ENCODE measurements around the gene MSRB1.
"Not testable (repeated sequence)": the region's sequence is repeated elsewhere in the genome, so short reads cannot be mapped to it uniquely, and the experiment has no call there.

MSRB1 gene

GRCh38 chr16:1960665-1961630 lies 17.9 kb upstream of the MSRB1 start:
- no peak for DNase-seq

GRCh38 chr16:1959269-1960039 lies 16.5 kb upstream of the MSRB1 start, which contains the start of gene NDUFB10:
Gene NDUFB10, plus strand, starts transcription at chr16:1959538. Its CDS starts 87 bp downstream, at chr16:1959625.
- peak; percentile 37 for DNase-seq

DNA sequence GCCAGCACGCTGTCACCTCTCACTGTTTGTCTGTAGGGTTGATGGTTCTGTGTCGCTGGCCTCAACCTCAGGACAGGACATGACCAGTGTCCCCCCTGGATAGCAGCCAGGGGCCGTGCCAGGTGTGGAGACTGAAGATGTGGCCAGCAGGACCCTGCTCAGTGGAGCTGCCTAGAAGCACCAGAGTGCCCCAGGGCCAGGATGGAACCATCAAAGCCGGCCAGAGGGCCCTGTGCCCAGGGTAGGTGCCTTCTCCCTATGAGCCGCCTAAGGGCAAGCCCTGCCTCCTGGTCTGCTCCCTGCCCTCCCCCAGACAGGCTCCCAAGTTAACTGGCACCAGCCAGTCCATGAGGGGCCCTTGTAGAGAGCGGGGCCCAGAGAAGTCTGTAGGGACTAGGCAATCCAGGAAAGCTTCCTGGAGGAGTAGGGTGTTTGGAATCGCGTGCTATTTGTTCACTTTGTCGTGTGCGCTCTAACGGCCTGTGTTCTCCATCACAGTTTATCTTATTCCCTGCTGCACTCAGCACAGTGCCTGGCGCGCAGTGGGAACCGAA lies 15.8 kb upstream of the MSRB1 start:
- no peak for DNase-seq

DNA sequence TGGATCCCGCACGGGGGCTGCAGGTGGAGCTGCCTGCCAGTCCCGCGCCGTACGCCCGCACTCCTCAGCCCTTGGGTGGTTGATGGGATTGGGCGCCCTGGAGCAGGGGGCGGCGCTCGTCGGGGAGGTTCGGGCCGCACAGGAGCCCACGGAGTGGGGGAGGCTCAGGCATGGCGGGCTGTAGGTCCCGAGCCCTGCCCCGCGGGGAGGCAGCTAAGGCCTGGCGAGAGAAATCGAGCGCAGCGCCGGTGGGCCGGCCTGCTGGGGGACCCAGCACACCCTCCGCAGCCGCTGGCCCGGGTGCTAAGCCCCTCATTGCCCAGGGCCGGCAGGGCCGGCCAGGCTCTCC lies 15.1 kb upstream of the MSRB1 start:
- DNase-seq = not testable (repeated sequence)

- DNase-seq = not testable (repeated sequence)
Observed at GRCh38 chr16:1957434-1958142, 14.6 kb upstream of the MSRB1 start.

- no peak for DNase-seq
Observed at GRCh38 chr16:1953734-1954133, 10.7 kb upstream of the MSRB1 start.

DNA sequence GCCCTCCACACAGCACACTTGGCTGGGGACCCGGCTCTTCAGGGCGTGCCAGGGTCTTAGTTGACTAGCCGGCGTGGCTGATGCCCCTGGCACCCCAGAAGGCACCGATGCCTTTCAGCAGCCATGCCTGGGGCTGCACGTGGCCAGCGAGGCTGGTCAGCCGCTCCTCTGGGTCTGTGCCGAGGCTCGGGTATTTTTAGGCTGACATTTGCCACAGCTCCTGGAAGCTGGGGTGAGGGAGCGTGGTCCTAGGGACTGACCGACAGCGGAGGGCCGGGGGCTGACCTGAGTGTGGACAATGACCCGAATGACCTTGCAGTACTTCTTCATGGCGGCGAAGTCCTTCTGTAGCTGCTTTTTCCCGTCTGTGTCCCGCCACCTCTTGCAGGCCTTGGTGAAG lies 7.6 kb upstream of the MSRB1 start:
- no peak for DNase-seq

DNA sequence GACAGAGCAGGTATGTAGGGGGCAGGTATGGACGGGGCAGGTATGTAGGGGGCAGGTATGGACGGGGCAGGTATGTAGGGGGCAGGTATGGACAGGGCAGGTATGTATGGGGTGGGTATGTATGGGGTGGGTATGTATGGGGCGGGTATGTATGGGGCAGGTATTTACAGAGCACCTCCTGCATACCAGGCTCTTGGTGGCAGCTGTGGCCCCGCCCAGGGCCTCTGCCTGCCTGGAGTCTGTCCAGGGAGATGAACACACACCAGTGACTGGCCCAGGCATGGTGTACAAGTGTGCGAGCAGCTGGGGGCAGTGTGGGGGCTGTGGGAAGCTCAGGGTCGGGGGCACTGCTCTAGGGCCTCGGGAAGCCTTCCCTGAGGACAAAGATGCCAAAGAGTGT lies 7.0 kb upstream of the MSRB1 start:
- no peak for DNase-seq

DNA sequence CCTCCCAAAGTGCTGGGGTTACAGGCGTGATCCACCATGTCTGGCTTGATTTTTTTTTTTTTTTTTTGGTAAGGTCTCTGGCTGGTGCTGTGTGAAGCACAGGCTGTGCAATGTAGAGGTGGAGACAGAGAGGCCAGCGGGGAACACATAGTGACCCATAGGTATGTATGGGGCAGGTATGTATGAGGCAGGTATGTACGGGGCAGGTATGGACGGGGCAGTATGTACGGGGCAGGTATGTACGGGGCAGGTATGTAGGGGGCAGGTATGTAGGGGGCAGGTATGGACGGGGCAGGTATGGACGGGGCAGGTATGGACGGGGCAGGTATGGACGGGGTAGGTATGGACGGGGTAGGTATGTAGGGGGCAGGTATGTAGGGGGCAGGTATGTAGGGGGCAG lies 6.5 kb upstream of the MSRB1 start:
- no peak for DNase-seq

DNA sequence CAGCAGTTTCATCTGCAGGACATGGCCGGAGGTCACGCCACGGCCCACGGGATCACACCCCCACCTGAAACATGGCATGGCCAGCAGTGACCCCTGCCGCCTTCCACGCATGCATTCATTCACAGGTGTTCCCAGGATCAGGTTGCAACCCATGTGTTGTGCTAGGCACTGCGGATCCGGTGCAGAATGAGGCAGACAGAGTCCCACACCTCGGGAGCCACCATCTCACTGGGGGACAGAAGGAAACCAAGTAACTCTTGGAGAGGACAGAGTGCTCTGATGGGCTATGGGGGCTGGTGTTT lies 4.3 kb upstream of the MSRB1 start:
- DNase-seq = no peak

DNA sequence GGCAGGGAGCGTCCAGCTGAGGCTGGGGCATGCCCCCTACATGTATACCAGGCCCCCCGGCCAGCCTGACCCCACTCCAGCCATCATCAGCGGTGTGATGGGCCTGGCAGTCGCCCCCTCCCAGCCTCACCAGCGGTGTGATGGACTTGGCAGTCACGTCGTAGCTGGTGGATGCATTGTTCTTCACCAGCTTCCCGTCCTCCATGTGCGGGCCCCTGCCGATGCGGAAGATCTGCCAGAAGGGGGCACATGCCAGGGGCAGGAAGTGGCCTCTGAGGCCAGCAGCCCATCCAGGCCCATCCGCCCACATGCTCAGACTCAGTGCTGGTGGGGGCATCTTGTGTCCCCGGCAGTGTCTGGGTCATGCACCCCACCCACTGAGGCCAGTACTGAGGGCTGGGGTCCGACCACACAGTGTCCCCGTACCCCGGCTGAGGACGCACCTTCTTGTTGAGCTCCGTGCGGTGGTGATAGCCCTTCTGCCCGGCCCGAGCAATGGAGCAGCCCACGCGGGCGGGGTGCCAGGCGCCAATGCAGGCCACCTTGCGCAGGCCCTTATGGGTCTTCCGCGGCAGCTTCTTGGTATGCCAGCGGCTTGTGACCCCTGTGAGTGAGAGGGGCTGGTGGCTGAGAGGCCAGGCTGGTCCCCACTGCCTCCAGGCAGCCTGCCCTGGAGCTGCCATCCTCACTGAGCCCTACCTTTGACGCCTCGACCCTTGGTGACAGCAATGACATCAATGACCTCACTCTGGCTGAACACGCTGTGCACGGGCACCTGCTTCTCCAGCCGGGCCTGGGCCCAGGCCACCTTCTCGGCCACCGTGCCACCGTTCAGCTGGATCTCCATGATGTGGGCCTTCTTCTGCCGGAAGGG lies 3.7 kb upstream of the MSRB1 start:
- no peak for DNase-seq

GRCh38 chr16:1945559-1946391 lies 2.8 kb upstream of the MSRB1 start:
- no peak for DNase-seq

GRCh38 chr16:1944612-1945199 lies 1.7 kb upstream of the MSRB1 start:
- DNase-seq = no peak

GRCh38 chr16:1942047-1942809 lies 771 bp downstream of the MSRB1 start:
- no peak for DNase-seq

DNA sequence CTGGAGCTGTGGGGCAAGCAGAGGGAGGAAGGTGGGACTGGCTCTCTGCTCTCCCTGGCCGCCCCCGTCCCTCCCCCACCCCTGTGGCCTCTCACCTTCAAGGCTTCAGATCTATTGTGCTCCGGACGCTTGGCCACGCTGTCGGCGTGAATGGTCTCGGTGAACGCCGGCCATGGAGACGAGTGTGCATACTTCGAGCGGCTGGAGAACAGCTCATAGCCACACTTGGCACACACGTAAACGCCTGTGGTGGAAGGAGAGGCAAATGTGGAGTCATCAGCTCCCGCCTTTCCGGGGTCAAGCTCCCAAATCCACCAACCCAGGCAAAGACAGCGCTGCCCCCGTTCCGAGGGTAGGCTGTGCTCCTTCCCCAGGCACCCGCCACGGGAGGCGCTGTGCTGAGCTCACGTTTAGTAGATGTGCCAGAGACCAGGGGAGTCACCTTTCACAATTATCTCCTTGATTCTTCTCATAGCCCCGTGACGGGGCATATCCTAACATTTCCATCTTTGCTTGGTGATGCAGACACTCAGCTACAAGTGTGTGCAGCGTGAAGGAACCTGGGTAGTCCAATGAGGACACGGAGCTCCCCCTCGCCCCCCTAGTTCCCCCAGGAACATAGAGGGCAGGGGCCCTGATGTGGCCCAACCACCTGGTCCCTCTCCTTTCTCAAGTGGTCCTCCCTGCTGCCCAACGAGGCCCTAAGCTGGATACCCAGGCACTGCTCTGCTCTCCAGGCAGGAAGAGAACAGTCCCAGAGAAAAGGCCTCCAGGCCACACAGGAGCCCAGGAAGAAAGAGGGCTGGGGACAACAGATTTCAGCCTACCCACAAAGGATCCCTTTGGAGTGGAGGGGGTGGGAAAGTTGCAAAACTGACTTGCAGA lies 1.6 kb downstream of the MSRB1 start:
- no peak for DNase-seq

GRCh38 chr16:1940273-1941161 lies 2.5 kb downstream of the MSRB1 start:
- DNase-seq = no peak

DNA sequence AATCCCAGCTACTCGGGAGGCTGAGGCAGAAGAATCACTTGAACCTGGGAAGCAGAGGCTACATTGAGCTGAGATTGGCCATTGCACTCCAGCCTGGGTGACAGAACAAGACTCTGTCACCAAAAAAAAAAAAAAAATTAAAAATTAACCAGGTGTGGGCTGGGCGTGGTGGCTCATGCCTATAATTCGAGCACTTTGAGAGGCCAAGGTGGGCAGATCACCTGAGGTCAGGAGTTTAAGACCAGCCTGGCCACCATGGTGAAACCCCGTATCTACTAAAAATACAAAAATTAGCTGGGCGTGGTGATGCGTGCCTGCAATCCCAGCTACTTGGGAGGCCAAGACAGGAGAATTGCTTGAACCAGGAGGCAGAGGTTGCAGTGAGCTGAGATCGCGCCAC lies 3.2 kb downstream of the MSRB1 start:
- not testable (repeated sequence) for DNase-seq

- no peak for DNase-seq
Observed at GRCh38 chr16:1938910-1939309, 4.1 kb downstream of the MSRB1 start.

Measured in NCI-H187 treated with DMSO at 0.1 percent for 48 hours (cell line).